K562 (cell line): ENCODE results near the gene OCEL1. TPM values are rescaled to one million over a fixed set of nuclear protein-coding genes. Genes with fewer than 3 reads are reported as not detected.

Experiments
- ATAC-seq: fragments of 200-7000 bp; cut with Tn5 transposase; 3 replicates; pipeline ENCODE4 v1.9.1; 2020; ENCODE audit warnings: moderate library complexity
- BruUV-seq: library from RNA; stranded (reverse); fragments of 400-500 nt; replicated peaks from 2 replicates; lab custom pipeline; 2021; lab: Mats Ljungman, UMichigan
- CTCF ChIA-PET: fragments of 300-600 bp; formaldehyde crosslinking; extraction: SDS; loops from one replicate; lab custom pipeline; 2021; ENCODE audit warnings: low intra/inter-chr PET ratio; lab: Yijun Ruan, JAX
- POLR2A ChIA-PET: fragments of 300-600, 350-650 bp; sonication (Branson Sonifier 250); formaldehyde crosslinking; extraction: SDS; loops from one replicate; lab custom pipeline; 2021; ENCODE audit warnings: antibody characterized with exemption, inconsistent platforms; lab: Yijun Ruan, JAX
- DNase-seq, 4 experiments: peaks; one replicate each; pipeline versions ENCODE4 v3.0.0 to v3.0.0-alpha.2; 2011 to 2018; ENCODE audit warnings: low spot score in 3 of 4, mixed read lengths in 3 of 4; ENCODE audit errors: extremely low read depth in 1 of 4
- FAIRE-seq: peaks from 2 replicates; lab custom pipeline; 2011; peaks lifted over from hg19 to GRCh38; lab: Jason Lieb, UNC
- H2AFZ ChIP-seq: 2 replicates; pipeline ENCODE4 v1.6.0; 2011; ENCODE audit warnings: low read depth, low read length, control low read depth, inconsistent platforms
- H3K27ac ChIP-seq: fragments of 200-600 bp; 3 replicates; pipeline ENCODE4 v1.8.0; 2011; ENCODE audit warnings: low read depth, mild to moderate bottlenecking, control low read depth, inconsistent platforms, low read length, moderate library complexity, mixed read lengths; ENCODE audit errors: extremely low read depth
- H3K27me3 ChIP-seq, 2 experiments: fragments of 300-600 bp in 1 of 2; 2 replicates in 1 of 2; 3 replicates in 1 of 2; pipeline versions ENCODE4 v1.6.0 to v1.8.0; 2011; ENCODE audit warnings: inconsistent platforms in 2 of 2, low read length in 2 of 2, mild to moderate bottlenecking in 1 of 2, mixed read lengths in 1 of 2, moderate library complexity in 1 of 2; ENCODE audit not compliant: control insufficient read depth in 2 of 2, insufficient read depth in 2 of 2
- H3K36me3 ChIP-seq: fragments of 300-600 bp; 3 replicates; pipeline ENCODE4 v1.8.0; 2011; ENCODE audit warnings: mild to moderate bottlenecking, low read length, inconsistent platforms; ENCODE audit not compliant: control insufficient read depth, insufficient read depth
- H3K4me1 ChIP-seq, 2 experiments: fragments of 200-600 bp in 1 of 2; replicated peaks in 1 of 2; 2 replicates in 1 of 2; 3 replicates in 1 of 2; pipeline versions ENCODE4 v1.5.1 to v1.8.0; 2011; ENCODE audit warnings: inconsistent platforms in 2 of 2, low read length in 2 of 2, mild to moderate bottlenecking in 1 of 2, mixed read lengths in 1 of 2, moderate library complexity in 1 of 2; ENCODE audit not compliant: control insufficient read depth in 2 of 2, insufficient read depth in 2 of 2
- H3K4me2 ChIP-seq: 2 replicates; pipeline ENCODE4 v1.6.1; 2011; ENCODE audit warnings: low read length, control low read depth, inconsistent platforms, mixed read lengths; ENCODE audit not compliant: insufficient read depth
- H3K4me3 ChIP-seq: fragments of 200-600 bp; sonication (generic), shearing (Covaris generic); 2 replicates; pipeline ENCODE4 v1.5.1; 2016; ENCODE audit warnings: control low read depth, inconsistent platforms
- H3K79me2 ChIP-seq: fragments of 200-600 bp; 3 replicates; pipeline ENCODE4 v1.8.0; 2011; ENCODE audit warnings: low read length, inconsistent platforms; ENCODE audit not compliant: control insufficient read depth, insufficient read depth
- H3K9ac ChIP-seq, 2 experiments: 2 replicates each; pipeline versions ENCODE4 v1.6.0 to v1.6.1; 2011; ENCODE audit warnings: low read depth in 2 of 2, low read length in 2 of 2, control low read depth in 1 of 2, inconsistent platforms in 1 of 2, mild to moderate bottlenecking in 1 of 2, mixed read lengths in 1 of 2; ENCODE audit not compliant: insufficient read depth in 1 of 2
- H3K9me1 ChIP-seq: one replicate; pipeline ENCODE4 v1.6.0; 2011; ENCODE audit warnings: inconsistent platforms, mild to moderate bottlenecking, low read length, moderate library complexity; ENCODE audit not compliant: control insufficient read depth, insufficient read depth
- H3K9me3 ChIP-seq: replicated peaks from 2 replicates; pipeline ENCODE4 v1.5.1; 2011; ENCODE audit warnings: low read depth, low read length, inconsistent platforms; ENCODE audit not compliant: control insufficient read depth, insufficient read depth
- H4K20me1 ChIP-seq: replicated peaks from 2 replicates; pipeline ENCODE4 v1.6.1; 2011; ENCODE audit warnings: low read length, inconsistent platforms, mixed read lengths; ENCODE audit not compliant: control insufficient read depth, insufficient read depth
- CREBBP ChIP-seq: IDR thresholded peaks from one replicate; pipeline ENCODE4 v1.6.1; 2012; ENCODE audit warnings: low read depth, mild to moderate bottlenecking, control low read depth, inconsistent platforms, low read length
- DDX20 ChIP-seq: fragments of 450-650 bp; IDR thresholded peaks from 2 replicates; pipeline ENCODE4 v1.6.1; 2016; ENCODE audit warnings: missing genetic modification characterization, low read depth, mild to moderate bottlenecking, missing compliant biosample characterization, moderate library complexity
- LEF1 ChIP-seq: fragments of 450-650 bp; IDR thresholded peaks from 2 replicates; pipeline ENCODE4 v1.6.1; 2016; ENCODE audit warnings: mild to moderate bottlenecking
- MAFK ChIP-seq: IDR thresholded peaks from 2 replicates; pipeline ENCODE4 v1.6.1; 2011; ENCODE audit warnings: low read length, improper control_type of control experiment
- NCOA2 ChIP-seq, 2 experiments: fragments of 450-650 bp; IDR thresholded peaks; 2 replicates each; pipeline ENCODE4 v1.6.1; 2018; ENCODE audit warnings: mild to moderate bottlenecking in 2 of 2, moderate library complexity in 1 of 2; ENCODE audit not compliant: partially characterized antibody in 2 of 2
- RNF2 ChIP-seq: sonication (generic); IDR thresholded peaks from 2 replicates; pipeline ENCODE4 v1.6.1; 2016
- ZC3H8 ChIP-seq: fragments of 450-650 bp; IDR thresholded peaks from 2 replicates; pipeline ENCODE4 v1.6.1; 2017
- ZNF431 ChIP-seq: sonication (generic); formaldehyde crosslinking; IDR thresholded peaks from 2 replicates; pipeline ENCODE4 v1.8.0; 2022; ENCODE audit warnings: mild to moderate bottlenecking, missing genetic modification reagents
- WGBS: fragments of 100-300 bp; shearing (Covaris generic); methylation state at CpG from one replicate; pipeline ENCODE4 v1.1.6; 2016; ENCODE audit warnings: low coverage, mixed read lengths; ENCODE audit not compliant: insufficient coverage; ENCODE audit errors: missing lambda C conversion rate; 5-methylcytosine and 5-hydroxymethylcytosine counted together
- in situ Hi-C: fragments of 300-500 bp; cut with MboI; formaldehyde crosslinking; loops from 4 replicates; pipeline ENCODE4 v1.15.0; 2018; ENCODE audit warnings: inconsistent platforms, mixed read lengths
- intact Hi-C: fragments of 100-400 bp; cut with micrococcal nuclease; formaldehyde crosslinking; loops from 2 replicates; pipeline ENCODE4 v1.14.2; 2022
- polyA plus RNA-seq, 8 experiments: library from polyadenylated mRNA; depleted of rRNA in 4 of 8; stranded (reverse) in 5 of 8; unstranded in 3 of 8; fragments of >200 nt; fragmentation: Nextera tagmentation in 2 of 8; fragmentation: Illumina TruSeq in 1 of 8; extraction: Ambion mirVana in 2 of 8; extraction: Trizol in 1 of 8; gene quantifications; 2 replicates each; pipeline versions ENCODE4 v1.2.1 to v1.2.3, GENCODE V29; 2011 to 2014; ENCODE audit warnings: inconsistent platforms in 1 of 8, missing spikeins in 1 of 8
- total RNA-seq, 7 experiments: library from RNA; depleted of rRNA in 6 of 7; stranded (reverse); fragments of >200 nt in 6 of 7; fragmentation: Illumina TruSeq in 2 of 7; extraction: Trizol in 2 of 7; gene quantifications; 2 replicates each; pipeline versions ENCODE4 v1.2.1 to v1.2.3, GENCODE V29; 2011 to 2021; ENCODE audit warnings: low replicate concordance in 1 of 7
- TF ChIP-seq, protein P1 (sequence below): IDR thresholded peaks from 2 replicates; pipeline ENCODE4 v1.6.1; 2011; ENCODE audit not compliant: insufficient read length; ENCODE audit errors: extremely low read depth
- TF ChIP-seq, protein P2 (sequence below), 2 experiments: fragments of 450-650 bp; IDR thresholded peaks; 2 replicates each; pipeline ENCODE4 v1.6.1; 2016
- TF ChIP-seq, protein P3 (sequence below): fragments of 450-650 bp; IDR thresholded peaks from 2 replicates; pipeline ENCODE4 v1.7.0; 2016; ENCODE audit warnings: borderline replicate concordance

The OCEL1 gene
- total and polyA plus RNA-seq, 9 of the 15 experiments (the other 6 are each of a cell fraction or from before 2014, with no cell fraction given) = 8.0 to 38.0 (median 12.4) TPM

DNA sequence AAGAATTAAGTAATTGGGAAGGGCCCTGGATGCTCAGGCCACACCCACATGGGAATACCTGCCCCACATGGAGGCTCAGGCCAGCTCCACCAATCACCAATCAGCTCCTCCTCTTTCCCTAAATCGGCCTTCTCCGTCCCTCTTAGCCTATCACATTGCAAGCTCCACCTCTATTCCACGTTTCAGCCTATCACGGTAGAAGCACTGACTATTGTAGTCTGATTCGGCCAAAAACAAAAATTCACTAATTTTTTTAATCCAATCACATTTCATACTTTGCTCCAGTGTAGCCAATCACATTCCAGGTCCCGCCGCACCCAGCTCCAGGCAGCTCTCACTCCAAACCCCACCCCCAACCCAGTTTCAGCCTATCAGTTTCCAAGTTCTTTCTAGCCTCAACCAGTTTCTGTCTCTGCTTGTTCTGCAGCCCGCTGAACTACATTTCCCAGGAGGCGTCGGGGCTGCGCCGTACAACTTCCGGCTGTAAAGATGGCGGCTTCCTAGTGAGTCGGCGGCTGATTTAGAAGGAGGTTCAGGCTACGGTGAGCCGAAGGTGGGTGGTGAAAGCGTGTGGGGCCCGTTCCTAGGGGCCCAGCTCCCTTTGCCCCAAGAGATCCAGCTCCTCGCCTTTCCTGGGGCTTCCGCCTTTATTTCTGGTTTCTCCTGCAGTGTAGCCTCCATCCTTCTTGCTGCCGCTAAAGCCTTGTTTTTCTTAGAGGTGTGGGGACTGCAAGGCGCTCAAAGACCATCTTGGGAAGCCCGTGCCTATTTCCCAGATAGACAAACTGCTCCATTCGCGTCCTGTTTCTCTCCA is 41.2 kb downstream of the OCEL1 start, which contains the start of gene BABAM1:
Gene BABAM1, plus strand, starts transcription at position 469 of the 814 bp plus-strand sequence. CDS start 1,364 bp downstream, outside the sequence.
- ChIA-PET CTCF (interaction anchor here (1.0 kb wide), 1 partner anchor 32 kb away, joined by 3 read pairs; no protein-coding TSS in a partner anchor), POLR2A (interaction anchor here (0.6 to 2.7 kb wide), 16 partner anchors 8 to 193 kb away, joined by 3 to 12 read pairs (median 4); partner anchors contain the start of genes ABHD8, ANKLE1, HAUS8 and USE1)
- peak within 1 kb of the TSS; percentile 81 to 91 for H3K9ac ChIP-seq
- intact Hi-C loops = loop anchor here (5.0 kb wide), 1 partner anchor 40 kb away; the partner anchor contains the start of gene OCEL1
- no peaks in the 10 kb centered on the region for H4K20me1 ChIP-seq
- in situ Hi-C loops = no loop called here
- WGBS = under 1% methylated on average over 27 of the region's 27 CpGs
- H3K27ac ChIP-seq = peak within 1 kb of the TSS; percentile 82
- H3K4me2 ChIP-seq = peak within 1 kb of the TSS; percentile 91
- H3K9me1 ChIP-seq = no peaks in the 10 kb centered on the region
- FAIRE-seq (peak; percentile 100), DNase-seq (peak; percentile 98 to 100 (median 98)), ATAC-seq (peak; percentile 97)
- H3K27me3 ChIP-seq = no peaks in the 10 kb centered on the region
- H2AFZ ChIP-seq = peak within 1 kb of the TSS; percentile 79
- H3K4me1 ChIP-seq = peaks cover 3 to 18% of the 10 kb centered on the region in 2 experiments; a peak in 3 of 5 replicates
- H3K79me2 ChIP-seq = peaks cover 19% of the 10 kb centered on the region
- H3K4me3 ChIP-seq = peak within 1 kb of the TSS; percentile 65
- H3K9me3 ChIP-seq = no peaks in the 10 kb centered on the region
- BruUV-seq = no TSS peak
- peaks cover 27% of the 10 kb centered on the region for H3K36me3 ChIP-seq
- TF ChIP-seq CREBBP = no peak
- TF ChIP-seq NCOA2 (IDR thresholded peaks at IDR 0.05; ENCODE audit: partially characterized antibody in 2 of 2) = no peak
- TF ChIP-seq ZC3H8 = no peak
- no peak; the same call in 1 of the 2 replicates for TF ChIP-seq LEF1
- no peak for TF ChIP-seq ZNF431 (CRISPR knock-in tag)
- TF ChIP-seq DDX20 = no peak
- TF ChIP-seq, protein P1, sequence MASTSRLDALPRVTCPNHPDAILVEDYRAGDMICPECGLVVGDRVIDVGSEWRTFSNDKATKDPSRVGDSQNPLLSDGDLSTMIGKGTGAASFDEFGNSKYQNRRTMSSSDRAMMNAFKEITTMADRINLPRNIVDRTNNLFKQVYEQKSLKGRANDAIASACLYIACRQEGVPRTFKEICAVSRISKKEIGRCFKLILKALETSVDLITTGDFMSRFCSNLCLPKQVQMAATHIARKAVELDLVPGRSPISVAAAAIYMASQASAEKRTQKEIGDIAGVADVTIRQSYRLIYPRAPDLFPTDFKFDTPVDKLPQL = no peak
- TF ChIP-seq, protein P2, sequence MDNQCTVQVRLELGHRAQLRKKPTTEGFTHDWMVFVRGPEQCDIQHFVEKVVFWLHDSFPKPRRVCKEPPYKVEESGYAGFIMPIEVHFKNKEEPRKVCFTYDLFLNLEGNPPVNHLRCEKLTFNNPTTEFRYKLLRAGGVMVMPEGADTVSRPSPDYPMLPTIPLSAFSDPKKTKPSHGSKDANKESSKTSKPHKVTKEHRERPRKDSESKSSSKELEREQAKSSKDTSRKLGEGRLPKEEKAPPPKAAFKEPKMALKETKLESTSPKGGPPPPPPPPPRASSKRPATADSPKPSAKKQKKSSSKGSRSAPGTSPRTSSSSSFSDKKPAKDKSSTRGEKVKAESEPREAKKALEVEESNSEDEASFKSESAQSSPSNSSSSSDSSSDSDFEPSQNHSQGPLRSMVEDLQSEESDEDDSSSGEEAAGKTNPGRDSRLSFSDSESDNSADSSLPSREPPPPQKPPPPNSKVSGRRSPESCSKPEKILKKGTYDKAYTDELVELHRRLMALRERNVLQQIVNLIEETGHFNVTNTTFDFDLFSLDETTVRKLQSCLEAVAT (IDR thresholded peaks at IDR 0.05) = peak in 1 of 2 experiments; percentile 96; a peak in 2 of 4 replicates
- no peak; the same call in 1 of the 2 replicates for TF ChIP-seq MAFK
- no peak for TF ChIP-seq RNF2
- TF ChIP-seq, protein P3, sequence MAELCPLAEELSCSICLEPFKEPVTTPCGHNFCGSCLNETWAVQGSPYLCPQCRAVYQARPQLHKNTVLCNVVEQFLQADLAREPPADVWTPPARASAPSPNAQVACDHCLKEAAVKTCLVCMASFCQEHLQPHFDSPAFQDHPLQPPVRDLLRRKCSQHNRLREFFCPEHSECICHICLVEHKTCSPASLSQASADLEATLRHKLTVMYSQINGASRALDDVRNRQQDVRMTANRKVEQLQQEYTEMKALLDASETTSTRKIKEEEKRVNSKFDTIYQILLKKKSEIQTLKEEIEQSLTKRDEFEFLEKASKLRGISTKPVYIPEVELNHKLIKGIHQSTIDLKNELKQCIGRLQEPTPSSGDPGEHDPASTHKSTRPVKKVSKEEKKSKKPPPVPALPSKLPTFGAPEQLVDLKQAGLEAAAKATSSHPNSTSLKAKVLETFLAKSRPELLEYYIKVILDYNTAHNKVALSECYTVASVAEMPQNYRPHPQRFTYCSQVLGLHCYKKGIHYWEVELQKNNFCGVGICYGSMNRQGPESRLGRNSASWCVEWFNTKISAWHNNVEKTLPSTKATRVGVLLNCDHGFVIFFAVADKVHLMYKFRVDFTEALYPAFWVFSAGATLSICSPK = no peak
